KMS-11 (cell line): ENCODE data around the gene HIGD2A.

Experiments
- H2AFZ ChIP-seq: fragments of 200-600 bp; sonication (generic); 2 replicates; pipeline ENCODE4 v1.6.1; 2016; ENCODE audit warnings: antibody characterized with exemption, mixed run types, low read depth
- H3K27ac ChIP-seq: fragments of 200-600 bp; sonication (generic); 2 replicates; pipeline ENCODE4 v1.6.1; 2016; ENCODE audit warnings: mild to moderate bottlenecking, mixed run types
- H3K27me3 ChIP-seq: fragments of 200-600 bp; sonication (generic); 2 replicates; pipeline ENCODE4 v1.6.1; 2017; ENCODE audit warnings: mild to moderate bottlenecking, low read depth, mixed run types, moderate library complexity; ENCODE audit not compliant: insufficient read depth
- H3K36me3 ChIP-seq: fragments of 200-600 bp; sonication (generic); 2 replicates; pipeline ENCODE4 v1.6.1; 2017; ENCODE audit warnings: mild to moderate bottlenecking, mixed run types; ENCODE audit not compliant: insufficient read depth
- H3K4me1 ChIP-seq: fragments of 200-600 bp; sonication (generic); 2 replicates; pipeline ENCODE4 v1.6.1; 2016; ENCODE audit warnings: mild to moderate bottlenecking, low read depth, mixed run types; ENCODE audit not compliant: poor library complexity, severe bottlenecking
- H3K4me2 ChIP-seq: fragments of 200-600 bp; sonication (generic); 2 replicates; pipeline ENCODE4 v1.7.0; 2016; ENCODE audit warnings: mild to moderate bottlenecking, mixed run types
- H3K4me3 ChIP-seq: fragments of 200-600 bp; sonication (generic); IDR thresholded peaks from 2 replicates; pipeline ENCODE4 v1.6.1; 2017; ENCODE audit warnings: low read depth, low read length, mixed read lengths; ENCODE audit not compliant: insufficient read depth
- H3K79me2 ChIP-seq: fragments of 200-600 bp; sonication (generic); 2 replicates; pipeline ENCODE4 v1.6.1; 2016; ENCODE audit warnings: low read depth, mixed run types; ENCODE audit not compliant: insufficient read depth
- H3K9ac ChIP-seq: fragments of 200-600 bp; sonication (generic); 2 replicates; pipeline ENCODE4 v1.6.1; 2016; ENCODE audit warnings: mild to moderate bottlenecking, mixed run types
- H4K20me1 ChIP-seq: fragments of 200-600 bp; sonication (generic); 2 replicates; pipeline ENCODE4 v1.6.1; 2016; ENCODE audit warnings: mild to moderate bottlenecking, mixed run types; ENCODE audit not compliant: insufficient read depth
- TF ChIP-seq, protein P1 (sequence below): fragments of 200-600 bp; sonication (generic); conservative IDR thresholded peaks from 2 replicates; pipeline ENCODE4 v1.6.1; 2017; ENCODE audit warnings: low read depth, mild to moderate bottlenecking, antibody characterized with exemption, low read length, moderate library complexity, mixed read lengths

The HIGD2A gene

DNA sequence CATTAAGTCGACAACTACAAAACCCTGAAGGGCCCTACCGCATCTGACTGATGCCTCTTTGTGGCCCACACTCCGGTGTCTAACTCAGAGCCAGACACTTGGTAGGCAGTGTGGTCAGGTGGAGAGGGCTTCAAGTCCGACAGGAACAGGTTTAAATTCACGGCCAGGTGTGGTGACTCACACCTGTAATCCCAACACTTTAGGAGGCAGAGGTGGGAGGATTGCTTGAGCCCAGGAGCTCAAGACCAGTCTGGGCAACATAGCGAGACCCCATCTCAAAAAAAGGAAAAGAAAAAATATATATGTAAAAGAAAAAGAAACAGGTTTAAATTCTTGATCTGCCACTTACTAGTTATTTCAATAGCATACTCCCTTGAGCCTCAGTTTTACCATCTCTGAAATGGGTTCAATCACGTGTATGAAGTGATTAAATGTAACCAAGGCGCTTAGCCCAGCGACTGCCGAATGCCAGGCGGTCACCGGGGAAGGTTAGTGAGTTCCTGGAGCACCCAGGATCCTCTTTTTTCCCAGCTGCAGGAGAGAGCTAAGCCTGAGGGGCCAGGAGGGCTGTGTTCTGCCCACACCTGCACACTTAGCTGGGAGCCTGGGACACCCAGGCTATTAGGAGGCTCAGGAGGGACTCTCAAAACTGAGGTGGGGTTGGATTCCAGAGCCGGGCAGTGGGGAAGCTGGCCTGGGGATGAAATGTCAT, 26.8 kb downstream of the HIGD2A start:
- H3K4me3 ChIP-seq = no peak overlapping the region

DNA sequence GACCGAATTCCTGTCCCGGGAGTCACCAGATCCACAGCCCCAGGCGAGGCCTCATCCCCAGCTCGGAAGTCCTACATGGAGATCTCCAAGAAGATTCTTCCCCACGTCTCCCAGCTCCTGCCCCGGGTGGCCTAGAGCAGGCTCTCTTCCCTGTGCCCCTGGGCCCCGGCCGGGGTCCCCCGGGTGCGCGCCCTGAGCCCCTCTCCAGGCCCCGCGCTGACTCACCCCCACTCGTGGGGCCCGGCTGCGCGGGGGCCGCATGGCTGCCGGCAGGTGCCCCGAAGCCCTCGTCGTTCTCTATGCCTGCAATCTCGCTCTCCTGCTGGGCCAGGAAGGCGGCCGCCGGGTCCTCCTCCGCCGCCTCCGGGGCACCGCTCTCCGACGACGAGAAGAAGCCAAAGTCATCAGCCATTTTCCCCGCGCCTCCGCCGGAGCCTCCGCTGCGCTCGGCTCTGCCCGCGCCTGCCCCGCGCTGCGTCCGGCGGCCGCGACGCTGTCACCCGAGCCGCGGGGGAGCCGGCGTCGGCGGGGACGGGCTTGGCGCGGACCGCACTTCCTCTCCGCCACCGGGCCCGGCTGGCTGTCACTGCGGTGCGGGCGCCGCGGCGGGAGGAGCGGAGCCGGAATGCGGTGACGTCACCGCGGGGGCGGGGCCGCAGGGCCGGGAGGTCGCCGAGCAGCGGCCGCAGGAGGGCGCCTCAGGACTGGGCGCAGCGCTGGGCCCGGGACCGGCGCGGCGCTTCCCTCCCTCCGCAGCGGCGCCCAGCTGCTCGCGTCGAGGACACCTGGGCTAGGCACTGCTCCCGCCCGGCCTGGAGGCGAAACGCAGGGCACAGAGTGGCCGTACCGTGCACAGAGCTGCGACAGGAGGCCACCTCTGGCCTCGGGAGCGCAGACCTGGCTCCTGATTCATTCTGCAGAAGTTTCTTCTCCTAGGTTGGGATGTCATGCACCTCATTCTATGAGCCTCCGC, 27.7 kb downstream of the HIGD2A start, which contains the start of gene CLTB:
TSS of gene CLTB (minus strand) at position 588 of the 973 bp plus-strand sequence. CDS start at position 412, 176 bp downstream.
- Histone ChIP-seq H3K4me1 (peaks cover 22% of the 10 kb centered on the region), H3K4me2 (peak within 1 kb of the TSS; percentile 88), H3K79me2 (peaks cover 18% of the 10 kb centered on the region), H3K27ac (peak within 1 kb of the TSS; percentile 55), H4K20me1 (no peaks in the 10 kb centered on the region), H2AFZ (peak within 1 kb of the TSS; percentile 67), H3K36me3 (no peaks in the 10 kb centered on the region), H3K27me3 (no peaks in the 10 kb centered on the region), H3K4me3 (no peak within 1 kb of the TSS), H3K9ac (peak within 1 kb of the TSS; percentile 85)
- TF ChIP-seq, protein P1, sequence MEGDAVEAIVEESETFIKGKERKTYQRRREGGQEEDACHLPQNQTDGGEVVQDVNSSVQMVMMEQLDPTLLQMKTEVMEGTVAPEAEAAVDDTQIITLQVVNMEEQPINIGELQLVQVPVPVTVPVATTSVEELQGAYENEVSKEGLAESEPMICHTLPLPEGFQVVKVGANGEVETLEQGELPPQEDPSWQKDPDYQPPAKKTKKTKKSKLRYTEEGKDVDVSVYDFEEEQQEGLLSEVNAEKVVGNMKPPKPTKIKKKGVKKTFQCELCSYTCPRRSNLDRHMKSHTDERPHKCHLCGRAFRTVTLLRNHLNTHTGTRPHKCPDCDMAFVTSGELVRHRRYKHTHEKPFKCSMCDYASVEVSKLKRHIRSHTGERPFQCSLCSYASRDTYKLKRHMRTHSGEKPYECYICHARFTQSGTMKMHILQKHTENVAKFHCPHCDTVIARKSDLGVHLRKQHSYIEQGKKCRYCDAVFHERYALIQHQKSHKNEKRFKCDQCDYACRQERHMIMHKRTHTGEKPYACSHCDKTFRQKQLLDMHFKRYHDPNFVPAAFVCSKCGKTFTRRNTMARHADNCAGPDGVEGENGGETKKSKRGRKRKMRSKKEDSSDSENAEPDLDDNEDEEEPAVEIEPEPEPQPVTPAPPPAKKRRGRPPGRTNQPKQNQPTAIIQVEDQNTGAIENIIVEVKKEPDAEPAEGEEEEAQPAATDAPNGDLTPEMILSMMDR = 0 out of 2 replicates have a peak, but pooled peaks have one; percentile 18

More for the DNA sequence above, 26.8 kb downstream of the HIGD2A start:
- Histone ChIP-seq H3K4me1 (peaks cover 28% of the 10 kb centered on the region), H3K27me3 (no peaks in the 10 kb centered on the region), H4K20me1 (no peaks in the 10 kb centered on the region), H3K36me3 (no peaks in the 10 kb centered on the region), H3K27ac (peak overlapping the region; percentile 55), H3K9ac (peak overlapping the region; percentile 85), H3K4me2 (peak overlapping the region; percentile 88), H2AFZ (peak overlapping the region; percentile 44; the same call in 1 of the 2 replicates), H3K79me2 (peaks cover 18% of the 10 kb centered on the region)
- TF ChIP-seq, protein P1 = no peak

DNA sequence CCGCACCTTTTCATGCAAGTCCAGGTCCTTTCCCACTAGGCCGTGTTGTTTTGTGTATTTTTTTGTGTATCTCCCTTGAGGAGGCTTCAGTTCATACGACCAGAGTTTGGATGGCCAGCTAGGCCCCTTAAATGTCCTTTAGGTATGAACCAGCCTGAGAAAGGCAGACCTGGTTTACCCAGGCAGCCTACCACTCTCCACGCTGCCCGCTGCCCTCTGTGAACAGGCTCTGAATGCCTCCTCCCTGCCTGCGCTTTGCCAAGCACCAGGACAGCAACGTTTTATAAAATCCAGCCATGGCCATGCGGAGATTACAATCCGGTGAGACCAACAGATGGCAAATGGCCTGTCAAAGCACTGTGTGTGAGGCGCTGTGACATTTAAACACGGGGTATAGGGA, 28.4 kb downstream of the HIGD2A start:
- Histone ChIP-seq H3K4me2 (peak overlapping the region; percentile 54), H3K4me1 (peaks cover 17% of the 10 kb centered on the region), H3K4me3 (no peak overlapping the region), H3K36me3 (no peaks in the 10 kb centered on the region), H3K79me2 (peaks cover 18% of the 10 kb centered on the region), H3K9ac (no peak overlapping the region), H4K20me1 (no peaks in the 10 kb centered on the region), H2AFZ (peak overlapping the region; percentile 67), H3K27me3 (no peaks in the 10 kb centered on the region), H3K27ac (no peak overlapping the region)
- TF ChIP-seq, protein P1 = no peak

DNA sequence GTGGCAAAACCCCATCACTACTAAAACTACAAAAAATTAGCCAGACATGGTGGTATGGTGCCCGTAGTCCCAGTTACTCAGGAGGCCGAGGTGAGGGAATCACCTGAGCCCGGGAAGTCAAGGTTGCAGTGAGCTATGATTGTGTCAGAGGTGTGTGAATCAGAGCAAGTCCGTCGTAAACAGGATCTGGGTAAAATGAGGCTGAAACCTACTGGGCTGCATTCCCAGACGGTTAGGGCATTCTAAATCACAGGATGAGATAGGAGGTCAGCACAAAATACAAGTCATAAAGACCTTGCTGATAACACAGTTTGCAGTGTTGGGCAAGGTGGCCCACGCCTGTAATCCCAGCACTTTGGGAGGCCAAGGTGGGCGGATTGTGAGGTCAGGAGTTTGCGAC, 29.7 kb downstream of the HIGD2A start:
- Histone ChIP-seq H3K4me1 (peaks cover 17% of the 10 kb centered on the region), H3K4me2 (no peak overlapping the region), H3K27me3 (no peaks in the 10 kb centered on the region), H3K27ac (no peak overlapping the region), H3K9ac (no peak overlapping the region), H3K79me2 (peaks cover 18% of the 10 kb centered on the region), H4K20me1 (no peaks in the 10 kb centered on the region), H3K36me3 (no peaks in the 10 kb centered on the region), H2AFZ (no peak overlapping the region), H3K4me3 (no peak overlapping the region)
- TF ChIP-seq, protein P1 = no peak
